Testis (tissue), 3 donors: ENCODE data around the gene KRT77. TPM values are rescaled to one million over a fixed set of nuclear protein-coding genes. Genes with fewer than 3 reads are reported as not detected.

Experiments
- DNase-seq: peaks from one replicate; pipeline ENCODE4 v3.0.0-alpha.2; 2019
- H3K27ac ChIP-seq, 2 donors: fragments of 200-600 bp; sonication (generic); one replicate each; pipeline ENCODE4 v1.5.1; 2019
- H3K27me3 ChIP-seq: fragments of 200-600 bp; sonication (generic); one replicate; pipeline ENCODE4 v1.5.1; 2019
- H3K36me3 ChIP-seq: fragments of 200-600 bp; sonication (generic); one replicate; pipeline ENCODE4 v1.5.1; 2017; ENCODE audit warnings: low read depth; ENCODE audit errors: missing control alignments
- H3K4me1 ChIP-seq: fragments of 200-600 bp; sonication (generic); one replicate; pipeline ENCODE4 v1.5.1; 2019
- H3K4me3 ChIP-seq, 2 donors: fragments of 200-600 bp; sonication (generic); one replicate each; pipeline ENCODE4 v1.5.1; 2017 to 2019
- H3K9me3 ChIP-seq: fragments of 200-600 bp; sonication (generic); one replicate; pipeline ENCODE4 v1.5.1; 2017
- CTCF ChIP-seq, 3 experiments: fragments of 450-650 bp in 2 of 3; fragments of 200-600 bp in 1 of 3; sonication (generic) in 1 of 3; IDR thresholded peaks; one replicate each; pipeline ENCODE4 v1.5.1; 2016 to 2019; ENCODE audit warnings: antibody characterized with exemption in 3 of 3, mild to moderate bottlenecking in 2 of 3, moderate library complexity in 1 of 3
- POLR2A ChIP-seq: fragments of 450-650 bp; IDR thresholded peaks from one replicate; pipeline ENCODE4 v1.6.1; 2017; ENCODE audit warnings: antibody characterized with exemption, mild to moderate bottlenecking, moderate library complexity
- WGBS, 2 donors: methylation state at CpG; one replicate each; pipeline ENCODE4 v1.1.5; 2018; 5-methylcytosine and 5-hydroxymethylcytosine counted together
- intact Hi-C: fragments of 100-400 bp; cut with DNase I; formaldehyde crosslinking; loops from one replicate; pipeline ENCODE4 v1.15.1; 2023; ENCODE audit warnings: low total_unique reads
- polyA plus RNA-seq: library from polyadenylated mRNA; stranded (reverse); fragments of 350-450 nt; fragmentation: Illumina TruSeq; extraction: RNeasy Lipid Tissue Mini Kit (QIAGEN cat#74804); gene quantifications from one replicate; pipeline ENCODE4 v1.2.3, GENCODE V29; 2014; ENCODE audit warnings: low read depth, low replicate concordance; ENCODE audit not compliant: insufficient read depth
- total RNA-seq, 2 donors: library from RNA; depleted of rRNA; stranded (reverse); fragments of >200 nt; gene quantifications; one replicate each; pipeline ENCODE4 v1.2.3, GENCODE V29; 2016

Gene KRT77
- total and polyA plus RNA-seq, 3 donors from 2014 or later: 0.33 to 0.74 TPM; not detected in 1

GRCh38 chr12:52675301-52675701 is 28.0 kb downstream of the KRT77 start:
- no peak for DNase-seq
- Histone ChIP-seq H3K9me3 (no peaks in the 10 kb centered on the region), H3K27me3 (no peaks in the 10 kb centered on the region), H3K4me1 (no peaks in the 10 kb centered on the region), H3K27ac (no peak overlapping the region), H3K36me3 (no peaks in the 10 kb centered on the region), H3K4me3 (peak overlapping the region in 1 of 2 donors; percentile 12)
- 56 to 89% methylated on average over 17 to 28 of the region's 28 CpGs for WGBS, 2 donors
- no peak for TF ChIP-seq CTCF (IDR thresholded peaks at IDR 0.05)
- TF ChIP-seq POLR2A: no peak
- intact Hi-C loops: no loop called here

- H3K4me1 ChIP-seq: no peaks in the 10 kb centered on the region
- no peak overlapping the region for H3K4me3 ChIP-seq
- no peaks in the 10 kb centered on the region for H3K27me3 ChIP-seq
- no peaks in the 10 kb centered on the region for H3K36me3 ChIP-seq
- no peaks in the 10 kb centered on the region for H3K9me3 ChIP-seq
- no peak overlapping the region for H3K27ac ChIP-seq
- TF ChIP-seq CTCF (IDR thresholded peaks at IDR 0.05) (no peak), POLR2A (no peak)
- intact Hi-C loops: no loop called here
- DNase-seq: no peak
- 96% methylated on average over 4 of the region's 4 CpGs for WGBS, 2 donors
Observed at GRCh38 chr12:52674433-52674775, 28.9 kb downstream of the KRT77 start.

- H3K36me3 ChIP-seq: no peaks in the 10 kb centered on the region
- H3K9me3 ChIP-seq: no peaks in the 10 kb centered on the region
- no peak overlapping the region for H3K4me3 ChIP-seq
- intact Hi-C loops: no loop called here
- WGBS, 2 donors: 82 to 85% methylated on average over 3 of the region's 3 CpGs
- H3K4me1 ChIP-seq: no peaks in the 10 kb centered on the region
- H3K27me3 ChIP-seq: no peaks in the 10 kb centered on the region
- H3K27ac ChIP-seq: no peak overlapping the region
- DNase-seq: no peak
- TF ChIP-seq CTCF (IDR thresholded peaks at IDR 0.05) (no peak), POLR2A (no peak)
Observed at GRCh38 chr12:52673713-52674432, 29.5 kb downstream of the KRT77 start.

GRCh38 chr12:52673217-52673616 is 30.1 kb downstream of the KRT77 start:
- H3K27ac ChIP-seq: no peak overlapping the region
- H3K9me3 ChIP-seq: no peaks in the 10 kb centered on the region
- TF ChIP-seq CTCF (IDR thresholded peaks at IDR 0.05): no peak
- TF ChIP-seq POLR2A: no peak
- H3K36me3 ChIP-seq: no peaks in the 10 kb centered on the region
- H3K4me3 ChIP-seq: no peak overlapping the region
- intact Hi-C loops: no loop called here
- DNase-seq: no peak
- H3K4me1 ChIP-seq: no peaks in the 10 kb centered on the region
- H3K27me3 ChIP-seq: no peaks in the 10 kb centered on the region
- WGBS, 2 donors: 50 to 75% methylated on average over 5 of the region's 5 CpGs

GRCh38 chr12:52672321-52672933 is 30.9 kb downstream of the KRT77 start:
- Histone ChIP-seq H3K27ac (no peak overlapping the region), H3K9me3 (no peaks in the 10 kb centered on the region), H3K27me3 (no peaks in the 10 kb centered on the region), H3K36me3 (no peaks in the 10 kb centered on the region), H3K4me1 (no peaks in the 10 kb centered on the region), H3K4me3 (no peak overlapping the region)
- no peak for TF ChIP-seq CTCF (IDR thresholded peaks at IDR 0.05)
- no peak for TF ChIP-seq POLR2A
- 50 to 76% methylated on average over 2 of the region's 2 CpGs for WGBS, 2 donors
- DNase-seq: no peak
- intact Hi-C loops: no loop called here
